HG03432 (cell line): Measurements from ENCODE around the gene PCNX3.

Experiments used
- ATAC-seq: cut with Tn5 transposase; IDR thresholded peaks from one replicate; pipeline ENCODE4 v1.9.1; 2021; ENCODE audit warnings: mild to moderate bottlenecking, moderate library complexity; ENCODE audit not compliant: unreplicated experiment

Gene PCNX3

GRCh38 chr11:65580031-65580692 is 35.4 kb upstream of the PCNX3 start:
- no peak for ATAC-seq

GRCh38 chr11:65580756-65581155 is 34.8 kb upstream of the PCNX3 start:
- ATAC-seq = no peak

- ATAC-seq = no peak
Observed at GRCh38 chr11:65581928-65582327, 33.6 kb upstream of the PCNX3 start.

- ATAC-seq = no peak
Observed at GRCh38 chr11:65583589-65583988, 32.0 kb upstream of the PCNX3 start.

GRCh38 chr11:65584106-65584505 is 31.5 kb upstream of the PCNX3 start:
- ATAC-seq = no peak

GRCh38 chr11:65584723-65585171 is 30.8 kb upstream of the PCNX3 start:
- no peak for ATAC-seq

- ATAC-seq = no peak
Observed at GRCh38 chr11:65585396-65586246, 30.0 kb upstream of the PCNX3 start.

GRCh38 chr11:65586247-65586630 is 29.3 kb upstream of the PCNX3 start:
- no peak for ATAC-seq

- no peak for ATAC-seq
Observed at GRCh38 chr11:65586676-65587075, 28.9 kb upstream of the PCNX3 start.

- ATAC-seq = peak; percentile 75
Observed at GRCh38 chr11:65588199-65589054, 27.1 kb upstream of the PCNX3 start.

GRCh38 chr11:65589444-65590239 is 25.9 kb upstream of the PCNX3 start:
- no peak for ATAC-seq

- ATAC-seq = no peak
Observed at GRCh38 chr11:65590240-65590738, 25.3 kb upstream of the PCNX3 start.

- no peak for ATAC-seq
Observed at GRCh38 chr11:65591939-65592857, 23.4 kb upstream of the PCNX3 start.

GRCh38 chr11:65592858-65593517 is 22.6 kb upstream of the PCNX3 start:
- no peak for ATAC-seq

- ATAC-seq = no peak
Observed at GRCh38 chr11:65593518-65594414, 21.8 kb upstream of the PCNX3 start.

- no peak for ATAC-seq
Observed at GRCh38 chr11:65595131-65595530, 20.4 kb upstream of the PCNX3 start.

- no peak for ATAC-seq
Observed at GRCh38 chr11:65595543-65596281, 19.9 kb upstream of the PCNX3 start, which contains the start of gene KCNK7. Gene KCNK7 (minus strand): TSS chr11:65595800. CDS start chr11:65595772, 28 bp downstream.
